GM06990 (cell line): ENCODE measurements around the gene FNIP1.

Source experiments
- DNase-seq: peaks from one replicate; pipeline ENCODE4 v3.0.0-alpha.2; 2011; ENCODE audit not compliant: insufficient read length; ENCODE audit errors: extremely low read depth
- H3K27me3 ChIP-seq: replicated peaks from 2 replicates; pipeline ENCODE4 v1.6.0; 2011; ENCODE audit warnings: low read length; ENCODE audit not compliant: control insufficient read depth, insufficient read depth
- H3K36me3 ChIP-seq: 2 replicates; pipeline ENCODE4 v1.5.1; 2011; ENCODE audit warnings: low read length; ENCODE audit not compliant: control insufficient read depth, insufficient read depth
- H3K4me3 ChIP-seq: replicated peaks from 2 replicates; pipeline ENCODE4 v1.5.1; 2011; ENCODE audit warnings: low read depth, mild to moderate bottlenecking, control low read depth, low read length
- TF ChIP-seq, protein P1 (sequence below): IDR thresholded peaks from 2 replicates; pipeline ENCODE4 v1.5.1; 2011; ENCODE audit warnings: low read length, control low read depth, mild to moderate bottlenecking, inconsistent platforms; ENCODE audit not compliant: insufficient read depth, poor library complexity, severe bottlenecking

Gene FNIP1

DNA sequence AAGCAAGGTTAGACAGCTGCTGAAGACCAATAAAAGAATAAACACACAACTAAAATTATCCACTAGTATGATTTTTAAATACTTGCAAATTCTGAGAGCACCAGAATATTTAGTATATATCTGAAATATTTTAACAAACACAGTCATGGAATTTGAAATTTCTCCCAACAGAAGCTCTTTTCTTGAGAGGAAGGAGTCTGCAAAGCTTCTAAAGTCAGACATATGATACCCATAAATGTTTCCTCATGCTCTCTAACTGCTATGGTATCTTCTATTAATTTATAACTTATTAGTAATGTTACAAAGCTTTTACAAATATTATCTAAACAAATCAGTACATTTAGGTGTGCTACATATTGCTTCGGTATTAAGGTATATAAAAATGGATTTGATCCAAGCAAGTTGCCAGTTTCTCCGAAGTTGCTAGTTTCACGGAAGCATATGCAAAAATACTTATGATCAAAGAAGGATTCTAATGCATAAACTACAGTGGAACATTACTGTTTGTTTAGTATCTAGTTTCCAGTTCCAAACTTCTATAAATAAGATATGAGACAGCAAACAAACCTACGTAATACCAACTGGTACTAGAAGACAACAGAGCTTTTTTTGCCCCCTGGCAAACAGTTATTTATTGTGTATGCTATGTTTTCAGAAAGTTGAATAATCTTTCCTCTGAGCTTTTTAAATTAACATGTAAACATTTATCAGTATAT is 22.0 kb downstream of the FNIP1 start:
- no peak overlapping the region for H3K4me3 ChIP-seq
- no peak for DNase-seq
- H3K36me3 ChIP-seq, result no peaks in the 10 kb centered on the region
- TF ChIP-seq, protein P1, sequence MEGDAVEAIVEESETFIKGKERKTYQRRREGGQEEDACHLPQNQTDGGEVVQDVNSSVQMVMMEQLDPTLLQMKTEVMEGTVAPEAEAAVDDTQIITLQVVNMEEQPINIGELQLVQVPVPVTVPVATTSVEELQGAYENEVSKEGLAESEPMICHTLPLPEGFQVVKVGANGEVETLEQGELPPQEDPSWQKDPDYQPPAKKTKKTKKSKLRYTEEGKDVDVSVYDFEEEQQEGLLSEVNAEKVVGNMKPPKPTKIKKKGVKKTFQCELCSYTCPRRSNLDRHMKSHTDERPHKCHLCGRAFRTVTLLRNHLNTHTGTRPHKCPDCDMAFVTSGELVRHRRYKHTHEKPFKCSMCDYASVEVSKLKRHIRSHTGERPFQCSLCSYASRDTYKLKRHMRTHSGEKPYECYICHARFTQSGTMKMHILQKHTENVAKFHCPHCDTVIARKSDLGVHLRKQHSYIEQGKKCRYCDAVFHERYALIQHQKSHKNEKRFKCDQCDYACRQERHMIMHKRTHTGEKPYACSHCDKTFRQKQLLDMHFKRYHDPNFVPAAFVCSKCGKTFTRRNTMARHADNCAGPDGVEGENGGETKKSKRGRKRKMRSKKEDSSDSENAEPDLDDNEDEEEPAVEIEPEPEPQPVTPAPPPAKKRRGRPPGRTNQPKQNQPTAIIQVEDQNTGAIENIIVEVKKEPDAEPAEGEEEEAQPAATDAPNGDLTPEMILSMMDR, result no peak
- no peaks in the 10 kb centered on the region for H3K27me3 ChIP-seq

GRCh38 chr5:131773805-131774204 is 23.0 kb downstream of the FNIP1 start:
- no peak for DNase-seq
- no peak overlapping the region for H3K4me3 ChIP-seq
- no peaks in the 10 kb centered on the region for H3K36me3 ChIP-seq
- no peaks in the 10 kb centered on the region for H3K27me3 ChIP-seq
- TF ChIP-seq, protein P1, result no peak

DNA sequence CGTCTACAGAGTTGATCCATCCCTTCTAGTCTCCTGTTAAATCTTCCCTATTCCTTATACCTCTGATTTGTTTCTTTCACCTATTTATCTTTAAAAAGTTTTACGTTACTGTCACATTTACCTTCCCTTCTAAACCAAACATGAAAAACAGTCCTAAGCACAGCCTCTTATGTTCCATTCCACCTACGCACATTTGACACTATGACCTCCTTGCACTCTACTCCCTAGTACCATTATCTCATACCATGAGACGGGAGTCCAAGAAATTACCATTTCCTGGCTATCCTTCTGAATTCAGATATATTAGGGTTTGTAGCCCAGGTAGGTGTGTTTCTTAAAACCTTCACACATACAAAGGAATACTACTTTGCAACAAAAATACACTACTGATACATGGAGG is 25.1 kb downstream of the FNIP1 start:
- no peak for DNase-seq
- Histone ChIP-seq H3K4me3 (no peak overlapping the region), H3K36me3 (no peaks in the 10 kb centered on the region), H3K27me3 (no peaks in the 10 kb centered on the region)
- TF ChIP-seq, protein P1, result no peak

DNA sequence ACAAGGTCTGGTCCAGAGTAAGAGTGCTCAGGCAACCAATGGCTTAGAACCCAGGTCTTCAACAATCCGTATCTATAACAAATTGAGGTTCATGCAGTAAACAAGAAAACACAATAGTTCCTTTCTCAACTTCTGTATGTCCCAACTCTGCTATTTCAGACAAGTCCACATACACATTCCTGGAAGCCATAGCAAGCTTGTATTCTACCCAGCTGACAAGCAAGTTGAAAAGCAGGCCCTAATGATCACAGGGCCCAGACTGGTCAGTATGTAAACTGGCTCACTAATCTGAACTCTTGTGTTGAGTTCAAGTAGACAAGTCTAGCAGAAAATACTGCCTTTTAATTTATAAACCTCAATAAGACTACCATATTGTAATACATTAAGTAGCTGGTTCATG is 26.9 kb downstream of the FNIP1 start:
- DNase-seq, result no peak
- TF ChIP-seq, protein P1, result no peak
- H3K36me3 ChIP-seq, result no peaks in the 10 kb centered on the region
- no peaks in the 10 kb centered on the region for H3K27me3 ChIP-seq
- no peak overlapping the region for H3K4me3 ChIP-seq

DNA sequence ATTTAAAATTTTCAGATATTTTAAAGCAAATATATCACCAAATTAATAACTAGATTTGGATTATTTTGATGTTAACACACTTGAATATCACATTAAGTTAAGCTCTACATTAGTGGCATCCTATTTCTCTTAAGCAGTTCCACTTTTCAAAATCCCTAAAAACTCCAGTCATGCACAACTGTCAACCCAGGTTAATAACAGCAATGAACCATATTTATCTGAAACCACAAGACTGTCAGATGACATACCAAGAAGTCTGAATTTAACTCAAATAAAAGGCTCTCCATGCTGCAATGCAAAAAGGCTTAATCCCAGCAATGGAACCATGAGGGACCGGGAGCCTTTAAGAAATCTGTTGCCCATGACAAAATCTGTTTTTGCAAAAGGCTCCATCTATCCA is 27.5 kb downstream of the FNIP1 start:
- Histone ChIP-seq H3K4me3 (no peak overlapping the region), H3K36me3 (no peaks in the 10 kb centered on the region), H3K27me3 (no peaks in the 10 kb centered on the region)
- TF ChIP-seq, protein P1, result no peak
- no peak for DNase-seq

DNA sequence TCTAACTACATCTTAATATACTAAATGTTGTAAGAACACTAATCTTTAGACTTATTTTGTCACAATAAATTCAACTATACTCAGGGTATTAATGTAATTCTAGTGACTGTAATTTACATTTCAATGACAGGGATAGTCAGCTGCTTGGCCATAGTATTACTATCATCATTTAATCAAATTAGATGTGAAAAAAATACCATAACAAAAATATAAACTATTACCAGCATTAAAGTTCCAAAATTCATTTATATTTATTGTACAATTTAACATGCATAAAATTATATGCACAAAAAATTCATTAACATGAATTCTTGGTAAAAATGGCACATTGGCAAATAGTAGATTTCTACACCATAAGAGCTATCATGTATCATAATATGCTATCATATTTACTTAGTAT is 28.9 kb downstream of the FNIP1 start:
- H3K4me3 ChIP-seq, result no peak overlapping the region
- DNase-seq, result no peak
- peaks cover 1% of the 10 kb centered on the region; the same call in 1 of the 2 replicates for H3K36me3 ChIP-seq
- no peaks in the 10 kb centered on the region for H3K27me3 ChIP-seq
- TF ChIP-seq, protein P1, result no peak
